ENCODE measurements around the gene ITPRIP.
A peak's percentile ranks its signal among the peaks of the same experiment; 100 is the strongest.

ITPRIP gene

DNA sequence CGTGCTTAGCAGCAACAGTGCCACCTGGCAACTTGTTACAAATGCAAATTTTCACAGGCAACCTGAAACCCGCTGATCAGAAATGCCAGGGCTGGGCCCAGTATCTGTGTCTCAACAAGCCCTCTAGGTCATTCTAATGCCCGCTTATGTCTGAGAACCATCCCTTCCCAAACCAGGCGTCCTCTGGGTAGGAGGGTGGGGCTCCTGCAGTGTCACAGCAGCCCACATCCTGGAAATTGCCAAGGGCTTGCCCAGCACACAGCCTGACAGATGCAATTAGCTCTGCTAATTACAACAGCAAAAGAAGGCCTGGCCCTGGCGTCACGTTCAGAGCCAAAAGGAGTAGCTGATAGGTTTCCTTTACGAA is 15.9 kb downstream of the ITPRIP start:
- TF ChIP-seq, protein P1, sequence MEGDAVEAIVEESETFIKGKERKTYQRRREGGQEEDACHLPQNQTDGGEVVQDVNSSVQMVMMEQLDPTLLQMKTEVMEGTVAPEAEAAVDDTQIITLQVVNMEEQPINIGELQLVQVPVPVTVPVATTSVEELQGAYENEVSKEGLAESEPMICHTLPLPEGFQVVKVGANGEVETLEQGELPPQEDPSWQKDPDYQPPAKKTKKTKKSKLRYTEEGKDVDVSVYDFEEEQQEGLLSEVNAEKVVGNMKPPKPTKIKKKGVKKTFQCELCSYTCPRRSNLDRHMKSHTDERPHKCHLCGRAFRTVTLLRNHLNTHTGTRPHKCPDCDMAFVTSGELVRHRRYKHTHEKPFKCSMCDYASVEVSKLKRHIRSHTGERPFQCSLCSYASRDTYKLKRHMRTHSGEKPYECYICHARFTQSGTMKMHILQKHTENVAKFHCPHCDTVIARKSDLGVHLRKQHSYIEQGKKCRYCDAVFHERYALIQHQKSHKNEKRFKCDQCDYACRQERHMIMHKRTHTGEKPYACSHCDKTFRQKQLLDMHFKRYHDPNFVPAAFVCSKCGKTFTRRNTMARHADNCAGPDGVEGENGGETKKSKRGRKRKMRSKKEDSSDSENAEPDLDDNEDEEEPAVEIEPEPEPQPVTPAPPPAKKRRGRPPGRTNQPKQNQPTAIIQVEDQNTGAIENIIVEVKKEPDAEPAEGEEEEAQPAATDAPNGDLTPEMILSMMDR (conservative IDR thresholded peaks at IDR 0.05; ENCODE audit: low read depth, low read length): no peak
- H3K4me3 ChIP-seq (ENCODE audit: low read depth, low read length): no peak overlapping the region
- DNase-seq (ENCODE audit: low read depth): peak; percentile 8

DNA sequence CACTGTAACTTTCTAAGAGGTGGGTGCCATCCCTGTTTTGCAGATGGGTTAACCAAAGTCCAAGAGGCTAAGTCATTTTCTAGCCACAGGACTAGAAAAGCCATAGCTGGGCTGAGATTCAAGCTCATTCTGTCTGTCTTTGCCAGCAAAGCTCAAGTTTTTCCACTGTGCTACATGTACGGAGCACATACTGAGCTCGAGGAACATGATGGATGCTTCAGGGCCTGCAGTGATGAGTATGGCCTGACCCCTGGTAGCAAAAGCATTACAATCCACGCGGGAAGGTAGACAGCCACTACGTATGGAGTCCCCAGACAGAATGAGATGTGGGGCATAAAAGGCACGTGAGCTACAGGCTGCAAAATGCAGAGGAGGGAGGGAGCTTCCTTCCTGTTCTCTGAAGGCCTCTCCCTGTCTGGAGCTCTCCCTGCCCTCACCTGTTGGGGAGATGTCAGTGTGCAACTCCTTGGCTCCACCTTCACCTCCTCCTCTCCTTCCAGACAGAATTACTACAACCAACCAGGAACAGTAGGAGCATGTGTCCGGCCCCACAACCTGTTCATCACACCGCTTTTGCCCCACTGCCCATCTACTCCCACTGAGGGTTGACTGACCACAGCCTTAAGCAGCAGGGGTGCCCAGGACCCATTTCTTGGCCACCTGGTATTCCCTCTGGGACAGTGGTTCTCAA is 16.4 kb downstream of the ITPRIP start:
- no peak overlapping the region for H3K4me3 ChIP-seq (ENCODE audit: low read depth, low read length)
- TF ChIP-seq, protein P1 (conservative IDR thresholded peaks at IDR 0.05; ENCODE audit: low read depth, low read length): no peak
- peak; percentile 45 for DNase-seq (ENCODE audit: low read depth)

DNA sequence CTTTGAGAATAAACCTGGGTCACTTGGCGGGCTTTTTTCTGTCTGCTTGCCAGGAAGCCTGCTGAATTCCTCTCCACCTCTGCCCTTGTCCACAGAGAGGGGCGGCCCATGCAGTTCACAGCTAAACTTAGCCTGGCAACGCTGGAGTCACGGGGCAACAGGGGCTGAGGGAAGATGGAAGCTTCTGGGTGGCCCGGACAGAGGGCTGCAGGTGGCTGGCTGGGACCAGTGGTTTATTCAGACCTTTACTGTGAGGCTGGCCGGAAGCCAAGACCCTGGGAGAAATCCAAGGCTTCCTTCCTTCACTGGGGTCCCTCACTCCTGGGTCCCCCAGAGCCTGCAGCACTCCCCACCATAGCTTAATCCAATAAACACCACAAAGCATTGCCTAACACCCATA is 17.0 kb downstream of the ITPRIP start:
- peak; percentile 25 for DNase-seq (ENCODE audit: low read depth)
- TF ChIP-seq, protein P1 (conservative IDR thresholded peaks at IDR 0.05; ENCODE audit: low read depth, low read length): no peak
- H3K4me3 ChIP-seq (ENCODE audit: low read depth, low read length): no peak overlapping the region

DNA sequence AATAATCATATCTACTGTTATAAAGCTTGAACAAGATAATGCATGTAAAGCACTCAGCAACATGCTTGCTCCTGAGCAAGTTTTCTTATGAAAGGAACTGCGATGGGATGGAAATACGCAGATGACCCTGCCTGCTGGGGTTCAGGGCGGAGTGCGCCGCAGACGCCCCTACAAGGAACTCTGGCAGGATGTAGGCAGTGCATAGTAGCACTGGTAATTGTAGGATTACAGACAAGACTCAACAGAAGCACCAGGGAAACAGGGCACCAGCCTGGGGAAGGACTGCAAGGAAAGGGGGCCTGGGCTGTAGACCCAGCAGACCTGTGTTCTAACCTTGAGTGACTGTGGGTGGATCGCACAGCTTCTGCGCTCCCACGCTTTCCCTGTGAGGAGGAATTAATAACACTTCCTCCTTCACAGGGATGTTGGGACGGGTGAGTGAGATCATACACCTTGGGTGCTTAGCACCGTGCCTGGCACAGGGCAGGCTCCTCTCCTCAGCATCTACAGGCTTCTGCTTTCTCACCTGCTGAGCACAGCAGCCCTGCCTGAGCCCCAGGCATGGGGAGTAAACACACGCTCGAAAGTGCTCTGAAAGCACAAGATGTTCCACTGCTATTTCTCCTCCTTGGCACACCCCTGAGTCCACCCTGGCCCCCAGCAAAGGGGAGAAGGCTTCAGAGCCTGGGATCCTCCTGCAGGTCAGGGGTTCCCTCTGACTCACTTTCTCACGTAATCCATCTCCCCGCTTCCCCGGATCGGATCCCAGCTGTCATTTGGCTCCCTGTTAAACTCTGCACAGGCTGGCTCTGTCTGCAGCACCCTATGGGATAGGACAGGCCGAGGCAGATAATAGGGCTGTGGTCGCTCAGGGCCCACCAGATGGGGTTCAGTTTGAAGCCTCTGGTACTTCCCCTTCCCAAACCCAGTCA is 19.2 kb downstream of the ITPRIP start:
- H3K4me3 ChIP-seq (ENCODE audit: low read depth, low read length): no peak overlapping the region
- DNase-seq (ENCODE audit: low read depth): peak; percentile 95
- TF ChIP-seq, protein P1 (conservative IDR thresholded peaks at IDR 0.05; ENCODE audit: low read depth, low read length): no peak

DNA sequence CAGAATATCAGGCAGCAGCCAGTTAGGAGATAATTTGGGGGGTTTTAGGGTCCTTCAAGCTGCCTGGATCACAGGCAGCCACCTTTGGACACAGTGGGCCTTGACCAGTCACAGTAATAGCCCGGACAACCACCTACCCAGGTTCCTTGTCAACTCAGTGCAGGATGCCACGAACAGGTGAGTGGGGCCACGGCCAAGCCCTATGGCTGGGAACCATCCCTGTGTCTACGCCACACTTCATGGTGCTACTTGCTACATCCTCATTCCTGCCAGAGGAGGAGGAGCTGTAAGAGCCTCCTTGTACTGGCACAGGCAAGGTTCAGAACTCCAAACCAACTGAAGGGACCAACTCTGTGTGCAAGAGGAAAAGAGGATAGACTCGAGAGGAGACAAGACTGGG is 19.9 kb downstream of the ITPRIP start:
- TF ChIP-seq, protein P1 (conservative IDR thresholded peaks at IDR 0.05; ENCODE audit: low read depth, low read length): no peak
- H3K4me3 ChIP-seq (ENCODE audit: low read depth, low read length): no peak overlapping the region
- DNase-seq (ENCODE audit: low read depth): no peak

DNA sequence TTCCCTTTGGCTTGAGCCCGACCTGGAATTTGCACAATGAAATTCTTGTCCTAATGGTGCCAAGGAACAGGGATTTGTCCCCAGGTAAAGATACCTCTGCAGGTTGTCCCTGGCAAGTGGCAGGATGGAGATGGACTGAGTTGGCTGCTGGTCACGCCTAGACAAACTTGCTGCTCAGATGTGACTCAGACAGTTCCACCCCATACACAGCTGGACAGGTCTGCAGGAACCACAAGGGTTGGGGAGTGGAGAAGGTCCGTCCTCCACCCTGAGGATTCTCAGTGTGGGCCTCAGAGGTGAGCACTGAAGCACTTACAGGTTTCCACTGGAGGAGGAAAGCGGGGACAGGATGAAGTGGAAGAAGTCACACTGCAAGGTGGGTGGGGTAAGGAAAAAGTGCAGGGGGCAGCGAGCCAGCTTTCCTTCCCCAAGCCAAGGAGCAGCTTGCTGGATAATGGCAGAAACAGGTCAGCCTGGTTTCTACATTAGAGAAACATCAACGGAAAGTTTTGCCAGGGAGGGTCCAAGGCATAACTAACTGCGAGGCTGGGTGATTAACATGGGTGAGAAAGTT is 20.5 kb downstream of the ITPRIP start:
- TF ChIP-seq, protein P1 (conservative IDR thresholded peaks at IDR 0.05; ENCODE audit: low read depth, low read length): no peak
- H3K4me3 ChIP-seq (ENCODE audit: low read depth, low read length): no peak overlapping the region
- no peak for DNase-seq (ENCODE audit: low read depth)
